HL-60 (cell line): ENCODE results near the gene ZNF454.

Experiments
- CTCF ChIP-seq: IDR thresholded peaks from one replicate; pipeline ENCODE4 v1.5.1; 2011; ENCODE audit warnings: low read length, control low read depth, inconsistent platforms; ENCODE audit not compliant: insufficient read depth
- REST ChIP-seq: IDR thresholded peaks from 2 replicates; pipeline ENCODE4 v1.6.1; 2012; ENCODE audit warnings: low read depth; ENCODE audit not compliant: insufficient replicate concordance

- TF ChIP-seq CTCF: no peak
- no peak for TF ChIP-seq REST
Measured at GRCh38 chr5:178982941-178983340, 41.9 kb downstream of the ZNF454 start.
